GM18520 (cell line): ENCODE results near the gene CEP295NL.
"Not testable (repeated sequence)": the region's sequence is repeated elsewhere in the genome, so short reads cannot be mapped to it uniquely, and the experiment has no call there.

Source experiments
- ATAC-seq: cut with Tn5 transposase; IDR thresholded peaks from one replicate; pipeline ENCODE4 v1.9.1; 2021; ENCODE audit not compliant: unreplicated experiment

The CEP295NL gene

GRCh38 chr17:78933025-78933958 is 30.3 kb upstream of the CEP295NL start:
- no peak for ATAC-seq

GRCh38 chr17:78929908-78930775 is 27.1 kb upstream of the CEP295NL start:
- no peak for ATAC-seq

GRCh38 chr17:78925662-78926555 is 22.9 kb upstream of the CEP295NL start:
- ATAC-seq: no peak

- no peak for ATAC-seq
These were observed 22.2 kb upstream of the CEP295NL start, which contains the start of gene TIMP2 for GRCh38 chr17:78925234-78925633. Gene TIMP2 (minus strand): TSS chr17:78925387. CDS start chr17:78925088, 299 bp downstream.

GRCh38 chr17:78924481-78925151 is 21.6 kb upstream of the CEP295NL start:
- ATAC-seq: no peak

GRCh38 chr17:78923660-78924453 is 20.9 kb upstream of the CEP295NL start:
- no peak for ATAC-seq

- ATAC-seq: no peak
These were observed 20.0 kb upstream of the CEP295NL start for GRCh38 chr17:78922816-78923498.

GRCh38 chr17:78921437-78921971 is 18.5 kb upstream of the CEP295NL start:
- ATAC-seq: no peak

- no peak for ATAC-seq
These were observed 17.5 kb upstream of the CEP295NL start for GRCh38 chr17:78920528-78920927.

GRCh38 chr17:78919861-78920450 is 17.0 kb upstream of the CEP295NL start:
- ATAC-seq: no peak

- ATAC-seq: no peak
These were observed 16.0 kb upstream of the CEP295NL start for GRCh38 chr17:78918979-78919378.

- no peak for ATAC-seq
These were observed 14.7 kb upstream of the CEP295NL start for GRCh38 chr17:78917451-78918275.

- ATAC-seq: no peak
These were observed 13.1 kb upstream of the CEP295NL start for GRCh38 chr17:78915872-78916632.

- no peak for ATAC-seq
These were observed 10.1 kb upstream of the CEP295NL start for GRCh38 chr17:78913115-78913514.

GRCh38 chr17:78912082-78912481 is 9.1 kb upstream of the CEP295NL start:
- ATAC-seq: no peak

GRCh38 chr17:78911543-78911942 is 8.5 kb upstream of the CEP295NL start:
- not testable (repeated sequence) for ATAC-seq
